Measurements from ENCODE around the gene GABRA5. TPM values are rescaled to one million over a fixed set of nuclear protein-coding genes. Genes with fewer than 3 reads are reported as not detected.

GABRA5 gene
- total and polyA plus RNA-seq, 2 of the 4 experiments (the other 2 are of a cell fraction) = 4.0 to 7.3 TPM

DNA sequence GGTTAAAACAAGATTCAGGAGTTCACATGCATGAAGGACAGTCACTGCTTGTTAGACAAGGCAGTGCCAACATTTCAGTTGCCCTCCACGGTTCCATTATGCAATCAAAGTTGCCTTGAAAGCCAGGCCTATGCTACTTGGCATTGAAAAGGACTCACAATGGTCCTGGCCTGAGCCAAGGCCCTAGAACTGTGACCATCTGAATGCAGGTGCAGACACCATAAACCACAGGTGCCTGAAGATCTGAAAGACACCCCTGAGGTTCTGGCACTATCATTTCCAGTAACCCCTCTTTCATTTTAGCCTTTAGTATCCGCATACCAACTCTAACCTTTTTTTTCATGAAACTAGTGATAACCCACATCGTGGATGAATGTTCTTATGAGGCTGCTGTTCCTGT lies 2.8 kb downstream of the GABRA5 start:
- H2AK5ac ChIP-seq (ENCODE audit: low read depth, low read length) = no peak overlapping the region
- no peaks in the 10 kb centered on the region for H3K9me3 ChIP-seq (ENCODE audit: control insufficient read depth, insufficient read depth, low read length)
- H3K14ac ChIP-seq (replicated peaks; ENCODE audit: low read depth, low read length) = no peak overlapping the region
- no peak overlapping the region for H2BK120ac ChIP-seq (ENCODE audit: low read depth, low read length)
- H3K79me1 ChIP-seq (ENCODE audit: low read depth in 1 of 2, low read length in 2 of 2) = no peaks in the 10 kb centered on the region
- WGBS, 2 experiments (ENCODE audit: extremely low coverage in 2 of 2, insufficient read length in 1 of 2) = no CpG with 5 or more reads among the region's 3 CpGs
- no peak overlapping the region for H4K91ac ChIP-seq (ENCODE audit: insufficient read depth, low read depth, low read length)
- ATAC-seq (ENCODE audit: low read depth) (no peak), DNase-seq (no peak)
- H2BK20ac ChIP-seq (ENCODE audit: low read depth, low read length) = no peak overlapping the region
- no peak overlapping the region for H3K4ac ChIP-seq (ENCODE audit: low read depth, low read length)
- dilution Hi-C loops (cut with HindIII; ENCODE audit: low sequenced_read_pairs, unreplicated experiment) (no loop called here), intact Hi-C loops (cut with micrococcal nuclease) (loop anchor here (10.0 kb wide), 1 partner anchor 1735 kb away; no protein-coding TSS in a partner anchor), in situ Hi-C loops (cut with MboI; ENCODE audit: low sequenced_read_pairs) (loop anchor here (10.0 kb wide), 1 partner anchor 1355 kb away; no protein-coding TSS in a partner anchor)
- no peak overlapping the region for H3K4me3 ChIP-seq (ENCODE audit: insufficient read depth, low read depth, low read length)
- H3K9ac ChIP-seq (ENCODE audit: low read depth, low read length) = no peak overlapping the region
- H4K20me1 ChIP-seq (ENCODE audit: insufficient read depth, low read length) = no peaks in the 10 kb centered on the region
- no peak overlapping the region for H4K8ac ChIP-seq (ENCODE audit: low read depth in 2 of 2, low read length in 2 of 2)
- CTCF ChIA-PET = no interaction called here
- H2AK9ac ChIP-seq (replicated peaks; ENCODE audit: low read depth, low read length, poor library complexity) = no peak overlapping the region
- no peak overlapping the region for H3K4me2 ChIP-seq (ENCODE audit: low read depth, low read length)
- H3K18ac ChIP-seq (ENCODE audit: low read depth, low read length) = no peak overlapping the region
- no peak overlapping the region for H3K23ac ChIP-seq (ENCODE audit: low read depth, low read length)
- peaks cover 16% of the 10 kb centered on the region for H3K27me3 ChIP-seq (ENCODE audit: control insufficient read depth, insufficient read depth, low read length)
- POLR2A ChIA-PET (ENCODE audit: unreplicated experiment) = no interaction called here
- H2BK5ac ChIP-seq (ENCODE audit: low read depth, low read length, poor library complexity, severe bottlenecking) = no peak overlapping the region
- H2AFZ ChIP-seq (replicated peaks; ENCODE audit: low read length, poor library complexity) = no peak overlapping the region
- no peak overlapping the region for H4K5ac ChIP-seq (ENCODE audit: low read depth, low read length)
- TF ChIP-seq MAZ (IDR thresholded peaks at IDR 0.05; ENCODE audit: borderline replicate concordance, low read depth, low read length) = no peak
- TF ChIP-seq MXI1 (IDR thresholded peaks at IDR 0.05; ENCODE audit: borderline replicate concordance, low read depth, low read length) = no peak
- no peak for TF ChIP-seq BHLHE40 (IDR thresholded peaks at IDR 0.05; ENCODE audit: low read depth, low read length)
- TF ChIP-seq RFX5 (IDR thresholded peaks at IDR 0.05; ENCODE audit: low read depth, low read length) = no peak
- no peak for TF ChIP-seq CHD1 (IDR thresholded peaks at IDR 0.05; ENCODE audit: low read depth, low read length)
- TF ChIP-seq, protein P1, sequence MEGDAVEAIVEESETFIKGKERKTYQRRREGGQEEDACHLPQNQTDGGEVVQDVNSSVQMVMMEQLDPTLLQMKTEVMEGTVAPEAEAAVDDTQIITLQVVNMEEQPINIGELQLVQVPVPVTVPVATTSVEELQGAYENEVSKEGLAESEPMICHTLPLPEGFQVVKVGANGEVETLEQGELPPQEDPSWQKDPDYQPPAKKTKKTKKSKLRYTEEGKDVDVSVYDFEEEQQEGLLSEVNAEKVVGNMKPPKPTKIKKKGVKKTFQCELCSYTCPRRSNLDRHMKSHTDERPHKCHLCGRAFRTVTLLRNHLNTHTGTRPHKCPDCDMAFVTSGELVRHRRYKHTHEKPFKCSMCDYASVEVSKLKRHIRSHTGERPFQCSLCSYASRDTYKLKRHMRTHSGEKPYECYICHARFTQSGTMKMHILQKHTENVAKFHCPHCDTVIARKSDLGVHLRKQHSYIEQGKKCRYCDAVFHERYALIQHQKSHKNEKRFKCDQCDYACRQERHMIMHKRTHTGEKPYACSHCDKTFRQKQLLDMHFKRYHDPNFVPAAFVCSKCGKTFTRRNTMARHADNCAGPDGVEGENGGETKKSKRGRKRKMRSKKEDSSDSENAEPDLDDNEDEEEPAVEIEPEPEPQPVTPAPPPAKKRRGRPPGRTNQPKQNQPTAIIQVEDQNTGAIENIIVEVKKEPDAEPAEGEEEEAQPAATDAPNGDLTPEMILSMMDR (conservative IDR thresholded peaks at IDR 0.05; ENCODE audit: low read depth, low read length) = no peak
- TF ChIP-seq, protein P2, sequence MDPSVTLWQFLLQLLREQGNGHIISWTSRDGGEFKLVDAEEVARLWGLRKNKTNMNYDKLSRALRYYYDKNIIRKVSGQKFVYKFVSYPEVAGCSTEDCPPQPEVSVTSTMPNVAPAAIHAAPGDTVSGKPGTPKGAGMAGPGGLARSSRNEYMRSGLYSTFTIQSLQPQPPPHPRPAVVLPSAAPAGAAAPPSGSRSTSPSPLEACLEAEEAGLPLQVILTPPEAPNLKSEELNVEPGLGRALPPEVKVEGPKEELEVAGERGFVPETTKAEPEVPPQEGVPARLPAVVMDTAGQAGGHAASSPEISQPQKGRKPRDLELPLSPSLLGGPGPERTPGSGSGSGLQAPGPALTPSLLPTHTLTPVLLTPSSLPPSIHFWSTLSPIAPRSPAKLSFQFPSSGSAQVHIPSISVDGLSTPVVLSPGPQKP (IDR thresholded peaks at IDR 0.05; ENCODE audit: borderline replicate concordance, low read depth, low read length) = no peak
- no peak for TF ChIP-seq RCOR1 (IDR thresholded peaks at IDR 0.05; ENCODE audit: insufficient replicate concordance, low read length)
- TF ChIP-seq CEBPB (IDR thresholded peaks at IDR 0.05; ENCODE audit: low read depth, low read length) = no peak
- TF ChIP-seq NFE2L2 (IDR thresholded peaks at IDR 0.05; ENCODE audit: low read depth, low read length) = no peak
- TF ChIP-seq MAFK (IDR thresholded peaks at IDR 0.05; ENCODE audit: low read depth, low read length) = no peak
- H3K9me1 ChIP-seq (ENCODE audit: insufficient read depth, low read length) = no peaks in the 10 kb centered on the region
- no peak overlapping the region for H3K56ac ChIP-seq (ENCODE audit: extremely low read depth, insufficient read depth, low read length)
- no peaks in the 10 kb centered on the region for H3K4me1 ChIP-seq (ENCODE audit: control insufficient read depth, insufficient read depth, low read length)
- no TSS peak for BruUV-seq (replicated peaks)
- H2BK15ac ChIP-seq (ENCODE audit: low read depth, low read length) = no peak overlapping the region
- no peak overlapping the region for H3K27ac ChIP-seq (ENCODE audit: insufficient read depth, low read length)
- H3K36me3 ChIP-seq (ENCODE audit: control insufficient read depth, insufficient read depth, low read length) = no peaks in the 10 kb centered on the region

Data from IMR-90 (cell line).